HepG2 (cell line): ENCODE measurements around the gene CNMD. TPM values are rescaled to one million over a fixed set of nuclear protein-coding genes. Genes with fewer than 3 reads are reported as not detected.

Source experiments
- ATAC-seq: fragments of 200-7000 bp; cut with Tn5 transposase; 3 replicates; pipeline ENCODE4 v1.9.1; 2020; ENCODE audit warnings: mild to moderate bottlenecking, moderate library complexity
- BruUV-seq: library from RNA; stranded (reverse); fragments of 400-500 nt; replicated peaks from 2 replicates; lab custom pipeline; 2021; lab: Mats Ljungman, UMichigan
- CTCF ChIA-PET: fragments of 300-600 bp; formaldehyde crosslinking; extraction: SDS; loops from one replicate; lab custom pipeline; 2021; ENCODE audit warnings: low total read pairs, inconsistent platforms, low intra/inter-chr PET ratio; lab: Yijun Ruan, JAX
- POLR2A ChIA-PET: fragments of 350-600 bp; sonication (Branson Sonifier 250); formaldehyde crosslinking; loops from one replicate; lab custom pipeline; 2020; ENCODE audit warnings: antibody characterized with exemption, inconsistent platforms; lab: Yijun Ruan, JAX
- DNase-seq: peaks from one replicate; pipeline ENCODE4 v3.0.0-alpha.2; 2015; ENCODE audit warnings: low spot score
- FAIRE-seq: peaks from 3 replicates; lab custom pipeline; 2011; peaks lifted over from hg19 to GRCh38; lab: Jason Lieb, UNC
- H2AFZ ChIP-seq: one replicate; pipeline ENCODE4 v1.6.1; 2011; ENCODE audit warnings: low read length, inconsistent platforms
- H3K27ac ChIP-seq: fragments of 300-600 bp; 3 replicates; pipeline ENCODE4 v1.8.0; 2011; ENCODE audit warnings: mixed run types, mild to moderate bottlenecking, mixed read lengths, low read length, inconsistent platforms; ENCODE audit not compliant: insufficient read depth; ENCODE audit errors: extremely low read length
- H3K27me3 ChIP-seq, 2 experiments: fragments of 200-600 bp in 1 of 2; 2 replicates in 1 of 2; 3 replicates in 1 of 2; pipeline versions ENCODE4 v1.6.0 to v1.8.0; 2011; ENCODE audit warnings: low read length in 2 of 2, mild to moderate bottlenecking in 2 of 2, moderate library complexity in 2 of 2, inconsistent platforms in 1 of 2; ENCODE audit not compliant: insufficient read depth in 2 of 2, control insufficient read depth in 1 of 2
- H3K36me3 ChIP-seq, 2 experiments: fragments of 200-600 bp in 1 of 2; replicated peaks in 1 of 2; 2 replicates in 1 of 2; 3 replicates in 1 of 2; pipeline versions ENCODE4 v1.5.1 to v1.8.0; 2011; ENCODE audit warnings: low read length in 2 of 2, inconsistent platforms in 1 of 2; ENCODE audit not compliant: insufficient read depth in 2 of 2, control insufficient read depth in 1 of 2
- H3K4me1 ChIP-seq: 2 replicates; pipeline ENCODE4 v1.5.1; 2012; ENCODE audit warnings: low read length, inconsistent platforms; ENCODE audit not compliant: insufficient read depth
- H3K4me2 ChIP-seq: 2 replicates; pipeline ENCODE4 v1.6.0; 2011; ENCODE audit warnings: low read depth, low read length, inconsistent platforms
- H3K4me3 ChIP-seq, 3 experiments: fragments of 200-600 bp in 1 of 3; sonication (generic), shearing (Covaris generic) in 1 of 3; replicated peaks in 1 of 3; 2 replicates each; pipeline ENCODE4 v1.5.1; 2011 to 2016; ENCODE audit warnings: low read length in 3 of 3, inconsistent platforms in 2 of 3, low read depth in 2 of 3, mild to moderate bottlenecking in 2 of 3, control low read depth in 1 of 3, mixed read lengths in 1 of 3; ENCODE audit not compliant: insufficient read depth in 1 of 3
- H3K79me2 ChIP-seq: one replicate; pipeline ENCODE4 v1.6.1; 2011; ENCODE audit warnings: low read length, inconsistent platforms; ENCODE audit not compliant: insufficient read depth
- H3K9ac ChIP-seq: 2 replicates; pipeline ENCODE4 v1.6.0; 2011; ENCODE audit warnings: mild to moderate bottlenecking, low read depth, low read length, inconsistent platforms; ENCODE audit not compliant: insufficient read depth
- H3K9me3 ChIP-seq: 2 replicates; pipeline ENCODE4 v1.5.1; 2012; ENCODE audit warnings: mild to moderate bottlenecking, low read length
- H4K20me1 ChIP-seq: 2 replicates; pipeline ENCODE4 v1.6.0; 2011; ENCODE audit warnings: inconsistent platforms, mild to moderate bottlenecking, low read length, moderate library complexity; ENCODE audit not compliant: insufficient read depth
- AGO1 ChIP-seq: fragments of 200-400 bp; formaldehyde crosslinking; IDR thresholded peaks from 2 replicates; pipeline ENCODE4 v1.6.1; 2017; ENCODE audit warnings: mild to moderate bottlenecking, low read depth, low read length, moderate library complexity; ENCODE audit not compliant: poor library complexity, severe bottlenecking
- BRCA1 ChIP-seq: sonication (generic); formaldehyde crosslinking; IDR thresholded peaks from 2 replicates; pipeline ENCODE4 v1.4.0; 2020; ENCODE audit warnings: missing genetic modification reagents
- BRF2 ChIP-seq: sonication (generic); formaldehyde crosslinking; IDR thresholded peaks from 2 replicates; pipeline ENCODE4 v1.8.1; 2022; ENCODE audit warnings: mild to moderate bottlenecking, missing genetic modification reagents
- HNRNPL ChIP-seq: fragments of 200-400 bp; formaldehyde crosslinking; IDR thresholded peaks from 2 replicates; pipeline ENCODE4 v1.6.1; 2017; ENCODE audit warnings: mild to moderate bottlenecking, low read depth, low read length
- KDM3A ChIP-seq: IDR thresholded peaks from 2 replicates; pipeline ENCODE4 v1.6.1; 2018; ENCODE audit warnings: low read depth, missing compliant biosample characterization
- LBX2 ChIP-seq: sonication (generic); formaldehyde crosslinking; IDR thresholded peaks from 2 replicates; pipeline ENCODE4 v1.5.0; 2020; ENCODE audit warnings: missing genetic modification reagents, mild to moderate bottlenecking, borderline replicate concordance
- SIX4 ChIP-seq: sonication (generic); formaldehyde crosslinking; IDR thresholded peaks from 2 replicates; pipeline ENCODE4 v1.4.0; 2020; ENCODE audit warnings: missing genetic modification reagents
- U2AF2 ChIP-seq: fragments of 200-400 bp; formaldehyde crosslinking; IDR thresholded peaks from 2 replicates; pipeline ENCODE4 v1.6.1; 2017; ENCODE audit warnings: low read depth, mild to moderate bottlenecking, low read length
- ZBTB49 ChIP-seq: sonication (generic); formaldehyde crosslinking; IDR thresholded peaks from 2 replicates; pipeline ENCODE4 v1.4.0; 2020; ENCODE audit warnings: missing genetic modification reagents, borderline replicate concordance
- ZNF652 ChIP-seq: IDR thresholded peaks from 2 replicates; pipeline ENCODE4 v1.6.1; 2016; ENCODE audit warnings: low read depth, borderline replicate concordance
- ZNF703 ChIP-seq: sonication (generic); formaldehyde crosslinking; IDR thresholded peaks from 2 replicates; pipeline ENCODE4 v1.5.1; 2020; ENCODE audit warnings: missing genetic modification reagents, mild to moderate bottlenecking, moderate library complexity, borderline replicate concordance
- ZNF841 ChIP-seq: sonication (generic); formaldehyde crosslinking; IDR thresholded peaks from 2 replicates; pipeline ENCODE4 v1.8.1; 2023; ENCODE audit warnings: missing genetic modification reagents, borderline replicate concordance
- WGBS: methylation state at CpG from one replicate; pipeline ENCODE4 v1.1.6; 2017; ENCODE audit warnings: low lambda C conversion rate; 5-methylcytosine and 5-hydroxymethylcytosine counted together
- in situ Hi-C: cut with HindIII; loops from 2 replicates; pipeline ENCODE4 v1.10.0; 2017; ENCODE audit warnings: low pct_unique_long_range_greater_than_20kb; ENCODE audit not compliant: extremely low pct_ligation_motif_present
- intact Hi-C: fragments of 100-400 bp; cut with micrococcal nuclease; formaldehyde crosslinking; loops from one replicate; pipeline ENCODE4 v1.10.0; 2022; ENCODE audit not compliant: unreplicated experiment
- polyA plus RNA-seq, 8 experiments: library from polyadenylated mRNA; depleted of rRNA in 3 of 8; stranded (reverse) in 7 of 8; unstranded in 1 of 8; fragments of >200 nt; fragmentation: Illumina TruSeq in 4 of 8; extraction: Trizol in 4 of 8; gene quantifications; 2 replicates each; pipeline versions ENCODE4 v1.2.1 to v1.2.3, GENCODE V29; 2011 to 2016; ENCODE audit warnings: low read depth in 4 of 8, missing spikeins in 1 of 8, mixed read lengths in 1 of 8; ENCODE audit not compliant: insufficient read depth in 1 of 8
- total RNA-seq, 5 experiments: library from RNA; depleted of rRNA; stranded (reverse); fragments of >200 nt; fragmentation: Illumina TruSeq; extraction: Trizol; gene quantifications; 2 replicates each; pipeline ENCODE4 v1.2.3, GENCODE V29; 2016; ENCODE audit warnings: low read depth in 1 of 5
- TF ChIP-seq, protein P1 (sequence below): sonication (generic); formaldehyde crosslinking; conservative IDR thresholded peaks from 2 replicates; pipeline ENCODE4 v1.4.0; 2020; ENCODE audit warnings: missing genetic modification reagents
- TF ChIP-seq, protein P2 (sequence below): sonication (generic); formaldehyde crosslinking; IDR thresholded peaks from 2 replicates; pipeline ENCODE4 v1.5.1; 2020; ENCODE audit warnings: missing genetic modification reagents, mild to moderate bottlenecking, borderline replicate concordance

The CNMD gene
- total and polyA plus RNA-seq, 2 of the 13 experiments (the other 11 are each of a cell fraction or from before 2014, with no cell fraction given): not detected

DNA sequence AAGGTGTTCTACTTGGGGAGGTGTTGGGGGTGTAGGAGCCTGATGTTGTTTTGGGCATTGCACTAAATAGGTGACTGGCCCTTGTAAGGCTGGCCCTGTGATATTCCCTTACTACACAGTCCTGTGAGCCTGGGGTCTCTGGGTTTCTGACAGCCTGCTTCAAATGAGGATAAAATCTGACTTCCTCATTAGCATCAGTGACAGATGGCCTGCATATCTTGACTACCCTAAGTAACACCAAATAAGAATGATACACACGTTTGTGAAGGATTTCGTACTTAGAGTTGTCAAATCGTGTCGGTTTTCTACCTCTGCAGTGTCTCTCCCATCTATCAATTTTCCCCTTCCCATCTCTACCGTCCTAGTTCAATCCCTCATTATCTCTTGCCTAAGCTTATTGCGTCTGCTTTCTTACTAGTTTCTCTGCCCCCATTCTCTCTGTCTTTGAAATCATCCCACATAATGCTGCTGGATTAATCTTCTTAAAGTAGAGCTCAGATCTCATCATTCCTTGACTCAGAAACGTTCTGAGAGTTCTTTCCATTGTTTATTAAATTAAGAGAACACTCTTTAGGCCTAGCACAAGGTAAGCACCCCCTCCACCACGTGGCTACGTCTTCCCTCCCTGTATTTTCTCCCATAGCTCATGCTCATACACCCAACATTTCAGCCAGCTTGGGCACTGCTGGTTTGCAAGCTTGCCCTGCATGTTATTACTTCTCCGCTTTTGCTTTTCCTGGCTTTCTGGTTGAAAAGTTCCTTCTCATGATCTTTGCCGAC, 26.2 kb upstream of the CNMD start:
- Histone ChIP-seq H2AFZ (no peak overlapping the region), H3K9ac (no peak overlapping the region), H3K4me2 (no peak overlapping the region), H4K20me1 (no peaks in the 10 kb centered on the region), H3K27ac (no peak overlapping the region), H3K4me1 (no peaks in the 10 kb centered on the region), H3K27me3 (peaks cover 2 to 3% of the 10 kb centered on the region in 2 experiments; a peak in 3 of 5 replicates), H3K36me3 (no peaks in the 10 kb centered on the region), H3K9me3 (no peaks in the 10 kb centered on the region), H3K79me2 (no peaks in the 10 kb centered on the region), H3K4me3 (no peak overlapping the region)
- WGBS: 18% methylated on average over 11 of the region's 11 CpGs
- DNase-seq (no peak), ATAC-seq (no peak), FAIRE-seq (no peak)
- ChIA-PET CTCF (no interaction called here), POLR2A (no interaction called here)
- in situ Hi-C loops (no loop called here), intact Hi-C loops (no loop called here)
- TF ChIP-seq, protein P1, sequence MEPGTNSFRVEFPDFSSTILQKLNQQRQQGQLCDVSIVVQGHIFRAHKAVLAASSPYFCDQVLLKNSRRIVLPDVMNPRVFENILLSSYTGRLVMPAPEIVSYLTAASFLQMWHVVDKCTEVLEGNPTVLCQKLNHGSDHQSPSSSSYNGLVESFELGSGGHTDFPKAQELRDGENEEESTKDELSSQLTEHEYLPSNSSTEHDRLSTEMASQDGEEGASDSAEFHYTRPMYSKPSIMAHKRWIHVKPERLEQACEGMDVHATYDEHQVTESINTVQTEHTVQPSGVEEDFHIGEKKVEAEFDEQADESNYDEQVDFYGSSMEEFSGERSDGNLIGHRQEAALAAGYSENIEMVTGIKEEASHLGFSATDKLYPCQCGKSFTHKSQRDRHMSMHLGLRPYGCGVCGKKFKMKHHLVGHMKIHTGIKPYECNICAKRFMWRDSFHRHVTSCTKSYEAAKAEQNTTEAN: no peak
- TF ChIP-seq ZNF652 (CRISPR knock-in tag): no peak
- TF ChIP-seq U2AF2: no peak
- TF ChIP-seq KDM3A (CRISPR knock-in tag): no peak
- no peak for TF ChIP-seq SIX4 (CRISPR knock-in tag)
- TF ChIP-seq AGO1: no peak
- no peak for TF ChIP-seq LBX2 (CRISPR knock-in tag)
- TF ChIP-seq ZNF841 (CRISPR knock-in tag): no peak
- TF ChIP-seq ZBTB49 (CRISPR knock-in tag): no peak
- TF ChIP-seq BRF2 (CRISPR knock-in tag): no peak
- TF ChIP-seq HNRNPL: no peak
- no peak for TF ChIP-seq BRCA1
- TF ChIP-seq ZNF703 (CRISPR knock-in tag): no peak
- TF ChIP-seq, protein P2, sequence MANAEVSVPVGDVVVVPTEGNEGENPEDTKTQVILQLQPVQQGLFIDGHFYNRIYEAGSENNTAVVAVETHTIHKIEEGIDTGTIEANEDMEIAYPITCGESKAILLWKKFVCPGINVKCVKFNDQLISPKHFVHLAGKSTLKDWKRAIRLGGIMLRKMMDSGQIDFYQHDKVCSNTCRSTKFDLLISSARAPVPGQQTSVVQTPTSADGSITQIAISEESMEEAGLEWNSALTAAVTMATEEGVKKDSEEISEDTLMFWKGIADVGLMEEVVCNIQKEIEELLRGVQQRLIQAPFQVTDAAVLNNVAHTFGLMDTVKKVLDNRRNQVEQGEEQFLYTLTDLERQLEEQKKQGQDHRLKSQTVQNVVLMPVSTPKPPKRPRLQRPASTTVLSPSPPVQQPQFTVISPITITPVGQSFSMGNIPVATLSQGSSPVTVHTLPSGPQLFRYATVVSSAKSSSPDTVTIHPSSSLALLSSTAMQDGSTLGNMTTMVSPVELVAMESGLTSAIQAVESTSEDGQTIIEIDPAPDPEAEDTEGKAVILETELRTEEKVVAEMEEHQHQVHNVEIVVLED (CRISPR knock-in tag): no peak
- BruUV-seq: no TSS peak
